Measurements from ENCODE around the gene FOXN3. TPM values are rescaled to one million over a fixed set of nuclear protein-coding genes. Genes with fewer than 3 reads are reported as not detected.

FOXN3 gene
- total RNA-seq, 2 donors from 2014 or later, result 53.9 to 141 TPM

DNA sequence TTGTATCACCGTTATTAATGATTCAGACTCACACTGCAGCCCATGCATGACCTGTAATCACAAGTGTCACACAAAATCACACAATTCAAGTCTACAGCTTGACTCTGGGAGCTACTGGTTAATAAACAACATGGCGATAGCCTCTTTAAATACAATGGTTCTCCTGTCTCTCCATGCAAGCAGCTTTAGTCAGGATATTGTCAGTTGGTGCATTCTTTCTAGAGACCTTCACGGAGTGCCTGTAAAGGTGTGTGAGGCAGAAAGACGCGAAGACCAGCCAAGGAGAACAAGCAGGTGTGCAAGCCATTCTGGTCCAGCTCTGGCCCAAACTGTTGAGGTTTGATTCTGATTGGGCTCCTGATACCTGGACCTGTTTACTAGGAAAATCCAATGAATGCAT, 40.0 kb upstream of the FOXN3 start:
- TF ChIP-seq, protein P1, sequence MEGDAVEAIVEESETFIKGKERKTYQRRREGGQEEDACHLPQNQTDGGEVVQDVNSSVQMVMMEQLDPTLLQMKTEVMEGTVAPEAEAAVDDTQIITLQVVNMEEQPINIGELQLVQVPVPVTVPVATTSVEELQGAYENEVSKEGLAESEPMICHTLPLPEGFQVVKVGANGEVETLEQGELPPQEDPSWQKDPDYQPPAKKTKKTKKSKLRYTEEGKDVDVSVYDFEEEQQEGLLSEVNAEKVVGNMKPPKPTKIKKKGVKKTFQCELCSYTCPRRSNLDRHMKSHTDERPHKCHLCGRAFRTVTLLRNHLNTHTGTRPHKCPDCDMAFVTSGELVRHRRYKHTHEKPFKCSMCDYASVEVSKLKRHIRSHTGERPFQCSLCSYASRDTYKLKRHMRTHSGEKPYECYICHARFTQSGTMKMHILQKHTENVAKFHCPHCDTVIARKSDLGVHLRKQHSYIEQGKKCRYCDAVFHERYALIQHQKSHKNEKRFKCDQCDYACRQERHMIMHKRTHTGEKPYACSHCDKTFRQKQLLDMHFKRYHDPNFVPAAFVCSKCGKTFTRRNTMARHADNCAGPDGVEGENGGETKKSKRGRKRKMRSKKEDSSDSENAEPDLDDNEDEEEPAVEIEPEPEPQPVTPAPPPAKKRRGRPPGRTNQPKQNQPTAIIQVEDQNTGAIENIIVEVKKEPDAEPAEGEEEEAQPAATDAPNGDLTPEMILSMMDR (IDR thresholded peaks at IDR 0.05), result no peak
- TF ChIP-seq POLR2AphosphoS5 (IDR thresholded peaks at IDR 0.05), result no peak
- TF ChIP-seq POLR2A (IDR thresholded peaks at IDR 0.05), result no peak
- Histone ChIP-seq H3K36me3 (no peaks in the 10 kb centered on the region), H3K9me3 (no peaks in the 10 kb centered on the region), H3K4me3 (no peak overlapping the region), H3K4me1 (replicated peaks) (no peaks in the 10 kb centered on the region), H3K27me3 (replicated peaks; ENCODE audit: insufficient read depth) (no peaks in the 10 kb centered on the region), H3K27ac (no peak overlapping the region)
- 98% methylated on average over 5 of the region's 5 CpGs for WGBS
- no peak for DNase-seq (ENCODE audit: low spot score)
- intact Hi-C loops (cut with DNase I), result no loop called here

- Histone ChIP-seq H3K9me3 (no peaks in the 10 kb centered on the region), H3K27me3 (replicated peaks; ENCODE audit: insufficient read depth) (no peaks in the 10 kb centered on the region), H3K27ac (no peak overlapping the region), H3K36me3 (no peaks in the 10 kb centered on the region), H3K4me3 (no peak overlapping the region), H3K4me1 (replicated peaks) (no peaks in the 10 kb centered on the region)
- intact Hi-C loops (cut with DNase I), result no loop called here
- DNase-seq (ENCODE audit: low spot score), result no peak
- no peak for TF ChIP-seq POLR2AphosphoS5 (IDR thresholded peaks at IDR 0.05)
- TF ChIP-seq, protein P1 (IDR thresholded peaks at IDR 0.05), result no peak
- no peak for TF ChIP-seq POLR2A (IDR thresholded peaks at IDR 0.05)
- WGBS, result 59% methylated on average over 9 of the region's 9 CpGs
These were observed 38.4 kb upstream of the FOXN3 start for GRCh38 chr14:89455412-89455811.

DNA sequence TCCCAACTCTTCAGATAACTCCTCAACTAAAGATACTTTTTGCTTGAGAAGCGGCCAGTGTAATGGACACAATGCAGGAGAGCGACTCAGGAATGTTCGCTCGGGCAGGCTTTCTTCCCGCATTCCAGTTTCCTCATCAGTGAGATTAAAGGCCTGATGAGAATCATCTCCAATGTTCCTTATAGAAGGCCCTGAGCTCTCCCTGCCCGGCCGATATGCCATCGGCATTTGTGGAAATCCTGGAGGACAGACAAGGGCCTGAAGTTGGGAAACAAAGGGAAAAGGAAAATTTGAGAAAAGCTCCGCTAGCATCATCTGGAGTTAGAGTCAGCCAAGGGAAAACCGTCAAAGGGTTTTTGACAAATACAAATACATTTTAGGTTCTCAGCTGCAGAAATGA, 38.0 kb upstream of the FOXN3 start:
- no peak for DNase-seq (ENCODE audit: low spot score)
- intact Hi-C loops (cut with DNase I), result no loop called here
- H3K9me3 ChIP-seq, result no peaks in the 10 kb centered on the region
- no peaks in the 10 kb centered on the region for H3K36me3 ChIP-seq
- 91% methylated on average over 10 of the region's 10 CpGs for WGBS
- H3K4me1 ChIP-seq (replicated peaks), result no peaks in the 10 kb centered on the region
- TF ChIP-seq POLR2A (IDR thresholded peaks at IDR 0.05) (no peak), POLR2AphosphoS5 (IDR thresholded peaks at IDR 0.05) (no peak)
- TF ChIP-seq, protein P1 (IDR thresholded peaks at IDR 0.05), result no peak
- no peak overlapping the region for H3K27ac ChIP-seq
- no peaks in the 10 kb centered on the region for H3K27me3 ChIP-seq (replicated peaks; ENCODE audit: insufficient read depth)
- no peak overlapping the region for H3K4me3 ChIP-seq

- WGBS, result 97% methylated on average over 9 of the region's 9 CpGs
- no peaks in the 10 kb centered on the region for H3K36me3 ChIP-seq
- H3K4me3 ChIP-seq, result no peak overlapping the region
- H3K9me3 ChIP-seq, result no peaks in the 10 kb centered on the region
- DNase-seq (ENCODE audit: low spot score), result no peak
- H3K4me1 ChIP-seq (replicated peaks), result no peaks in the 10 kb centered on the region
- no peaks in the 10 kb centered on the region for H3K27me3 ChIP-seq (replicated peaks; ENCODE audit: insufficient read depth)
- TF ChIP-seq, protein P1 (IDR thresholded peaks at IDR 0.05), result no peak
- TF ChIP-seq POLR2A (IDR thresholded peaks at IDR 0.05) (no peak), POLR2AphosphoS5 (IDR thresholded peaks at IDR 0.05) (no peak)
- H3K27ac ChIP-seq, result no peak overlapping the region
- intact Hi-C loops (cut with DNase I), result no loop called here
These were observed 35.2 kb upstream of the FOXN3 start for GRCh38 chr14:89452281-89452680.

- intact Hi-C loops (cut with DNase I), result no loop called here
- no peaks in the 10 kb centered on the region for H3K36me3 ChIP-seq
- no peaks in the 10 kb centered on the region for H3K9me3 ChIP-seq
- no peak overlapping the region for H3K4me3 ChIP-seq
- DNase-seq (ENCODE audit: low spot score), result no peak
- H3K27ac ChIP-seq, result no peak overlapping the region
- WGBS, result 93% methylated on average over 9 of the region's 9 CpGs
- TF ChIP-seq POLR2AphosphoS5 (IDR thresholded peaks at IDR 0.05), result no peak
- TF ChIP-seq POLR2A (IDR thresholded peaks at IDR 0.05), result no peak
- TF ChIP-seq, protein P1 (IDR thresholded peaks at IDR 0.05), result no peak
- H3K4me1 ChIP-seq (replicated peaks), result no peaks in the 10 kb centered on the region
- no peaks in the 10 kb centered on the region for H3K27me3 ChIP-seq (replicated peaks; ENCODE audit: insufficient read depth)
These were observed 34.2 kb upstream of the FOXN3 start for GRCh38 chr14:89451229-89451628.
